HG03097 (cell line): Measurements from ENCODE around the gene ASB13.

Experiments
- ATAC-seq: cut with Tn5 transposase; IDR thresholded peaks from one replicate; pipeline ENCODE4 v1.9.1; 2021; ENCODE audit not compliant: unreplicated experiment, low FRiP score

Gene ASB13

DNA sequence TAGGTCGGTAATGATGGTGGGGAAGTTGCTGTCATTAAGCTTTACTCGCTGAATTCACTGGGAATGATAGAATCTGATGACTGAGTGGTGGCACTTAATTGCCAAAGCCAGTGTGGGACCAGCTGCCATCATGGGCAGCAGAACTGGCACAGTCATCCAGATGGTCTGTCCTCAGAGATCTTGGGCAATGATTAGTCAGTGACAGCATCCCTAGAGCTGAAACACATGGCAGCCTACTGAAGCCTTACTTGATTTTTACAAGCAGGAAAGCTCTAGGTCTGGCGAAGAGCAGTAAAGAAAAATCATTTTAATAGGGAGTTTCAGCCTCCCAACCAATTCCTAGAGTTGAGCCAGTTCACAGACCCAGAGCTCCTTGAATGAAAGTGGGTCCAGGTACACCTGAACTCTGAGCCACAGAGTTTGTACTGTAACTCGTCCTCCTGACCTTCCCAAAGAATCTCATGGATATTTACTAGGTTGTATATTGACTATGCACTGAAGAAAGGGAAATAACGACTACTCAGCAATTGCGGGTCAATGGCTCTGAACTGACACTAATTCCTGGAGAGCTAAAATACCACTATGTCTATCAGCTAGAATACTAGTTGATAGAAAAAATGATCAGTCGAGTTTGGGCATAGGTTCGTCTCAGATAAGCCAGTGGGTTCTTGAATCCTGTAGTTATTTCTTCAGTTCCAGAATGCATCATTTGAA is 4.4 kb upstream of the ASB13 start:
- ATAC-seq = no peak

DNA sequence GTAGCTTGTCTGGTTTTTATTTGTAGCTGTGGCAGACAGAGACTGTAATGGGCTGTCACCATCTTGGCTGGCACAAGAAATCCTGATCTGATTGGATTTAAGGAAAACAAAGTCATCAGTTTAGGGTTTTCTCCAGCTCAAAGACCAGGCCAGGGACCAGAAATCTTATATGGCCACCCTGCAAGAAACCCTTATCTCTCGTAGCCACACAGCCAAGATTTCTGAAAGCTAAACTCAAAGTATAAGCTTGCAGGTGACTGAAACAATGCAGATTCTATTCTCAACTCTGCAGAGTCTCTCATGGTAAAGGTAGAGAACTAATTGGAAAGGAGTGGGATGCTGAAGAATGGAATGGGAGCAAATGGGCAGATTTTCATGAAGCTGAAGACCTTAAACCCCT is 3.2 kb upstream of the ASB13 start:
- ATAC-seq = no peak

DNA sequence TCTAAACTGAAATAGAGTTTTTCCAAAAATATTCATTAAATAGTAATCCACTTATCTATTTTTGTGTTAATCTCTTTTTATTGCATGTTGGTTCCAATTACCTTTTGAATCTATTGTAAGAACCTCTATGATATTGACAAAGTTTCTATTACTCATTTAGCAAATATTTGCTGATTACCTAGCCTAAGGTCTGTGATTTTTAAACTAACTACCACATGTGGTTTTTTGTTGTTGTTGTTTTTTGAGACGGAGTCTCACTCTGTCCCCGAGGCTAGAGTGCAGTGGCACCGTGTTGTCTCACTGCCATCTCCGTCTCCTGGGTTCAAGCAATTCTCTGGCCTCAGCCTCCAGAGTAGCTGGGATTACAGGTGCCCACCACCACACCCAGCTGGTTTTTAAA is 2.0 kb upstream of the ASB13 start:
- no peak for ATAC-seq

DNA sequence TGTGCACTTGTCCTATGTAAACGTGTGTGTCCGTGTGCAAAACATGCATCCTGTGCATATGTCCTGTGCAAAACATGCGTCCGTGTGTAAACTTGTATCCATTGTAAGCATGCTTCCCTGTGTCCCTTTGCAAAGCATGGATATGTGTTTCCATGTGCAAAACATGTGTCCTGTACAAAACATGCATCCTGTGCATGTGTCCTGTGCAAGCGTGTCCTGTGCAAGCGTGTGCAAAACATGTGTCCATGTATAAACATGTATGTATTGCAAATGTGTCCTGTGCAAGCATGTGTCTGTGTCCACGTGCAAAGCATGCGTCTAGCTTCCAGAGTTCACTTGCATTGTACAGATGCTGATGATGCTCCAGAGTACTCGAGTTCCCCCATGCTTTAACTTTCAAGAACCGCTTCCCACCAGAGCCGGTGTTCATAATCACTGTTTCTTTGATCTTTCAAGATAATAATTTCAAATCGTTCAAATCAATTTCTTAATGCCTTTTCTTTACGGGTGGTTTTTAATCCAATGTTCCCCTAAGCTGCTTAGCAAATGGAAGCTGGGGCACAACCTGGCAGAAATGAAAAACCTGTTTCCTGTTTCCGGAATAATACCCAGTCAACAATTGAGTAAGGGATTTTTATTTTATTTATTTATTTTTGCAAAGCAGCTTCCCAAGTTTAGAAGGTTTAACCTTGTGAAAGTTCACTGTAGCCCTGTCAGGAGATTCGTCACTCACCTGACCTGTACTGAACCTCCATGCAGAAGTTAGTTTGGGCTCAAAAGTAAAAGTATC is 641 bp upstream of the ASB13 start:
- ATAC-seq = no peak

DNA sequence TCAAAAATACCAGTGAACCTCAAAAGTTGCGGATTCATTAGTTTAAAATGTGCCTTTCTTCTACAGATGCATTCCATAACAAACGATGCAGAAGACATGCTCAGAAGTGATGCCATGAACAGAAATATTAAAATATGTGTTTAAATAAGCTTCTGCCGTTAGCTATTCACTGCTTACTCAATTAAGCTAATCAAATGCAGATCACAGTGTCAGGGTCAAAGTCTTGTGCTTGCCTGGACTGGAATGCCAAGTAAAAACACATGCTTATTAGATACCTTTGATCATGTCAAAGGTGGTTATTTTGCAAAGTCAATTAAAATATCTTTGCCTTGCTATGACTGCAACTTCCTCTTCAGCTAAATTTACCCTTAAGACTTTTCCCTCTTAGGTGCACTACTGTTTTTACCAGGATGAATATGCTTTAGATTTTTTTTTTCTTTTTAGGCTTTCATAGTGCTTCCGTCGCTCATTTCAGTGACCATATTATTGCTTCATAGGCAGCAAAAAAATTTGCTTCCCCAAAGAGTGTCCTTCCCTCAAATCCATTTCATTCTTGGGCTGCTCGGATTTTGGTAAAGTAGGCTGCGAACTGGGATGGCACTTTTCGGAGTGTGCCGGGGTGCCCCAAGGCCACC is 905 bp downstream of the ASB13 start:
- no peak for ATAC-seq

DNA sequence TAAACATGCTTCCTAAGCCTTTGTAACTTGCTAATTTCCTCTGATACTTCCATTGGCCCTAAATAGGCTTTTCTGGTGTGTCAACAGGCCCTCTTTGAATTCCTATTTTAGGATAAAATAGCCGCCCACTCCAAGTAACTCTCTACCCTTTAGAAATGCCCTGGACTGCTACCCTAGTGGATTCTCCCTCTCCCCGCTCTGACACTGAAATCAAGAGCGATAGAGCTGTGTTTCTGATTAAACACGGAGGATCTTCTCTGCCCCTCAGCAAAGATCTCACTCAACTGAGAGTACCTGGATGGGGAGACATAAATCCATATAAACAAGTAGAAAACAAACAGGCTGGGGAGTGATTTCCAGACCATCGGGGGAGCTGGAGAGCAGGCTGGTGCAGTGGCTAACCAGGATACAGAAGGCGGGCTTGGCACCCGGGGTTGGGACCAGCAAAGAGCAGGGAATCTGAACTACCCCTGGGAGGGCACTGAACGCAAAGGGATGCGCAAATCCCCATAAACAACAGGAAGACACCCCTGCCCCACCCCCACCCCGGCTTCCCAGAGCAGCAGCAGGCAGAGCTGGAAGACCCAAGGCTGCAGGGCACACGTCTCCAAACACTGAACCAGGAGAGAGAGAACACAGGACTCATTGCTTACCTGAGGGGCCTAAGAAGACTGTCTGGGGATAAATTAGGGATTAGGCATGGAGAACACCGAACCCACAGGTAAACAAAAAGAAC is 2.5 kb downstream of the ASB13 start:
- ATAC-seq = no peak

DNA sequence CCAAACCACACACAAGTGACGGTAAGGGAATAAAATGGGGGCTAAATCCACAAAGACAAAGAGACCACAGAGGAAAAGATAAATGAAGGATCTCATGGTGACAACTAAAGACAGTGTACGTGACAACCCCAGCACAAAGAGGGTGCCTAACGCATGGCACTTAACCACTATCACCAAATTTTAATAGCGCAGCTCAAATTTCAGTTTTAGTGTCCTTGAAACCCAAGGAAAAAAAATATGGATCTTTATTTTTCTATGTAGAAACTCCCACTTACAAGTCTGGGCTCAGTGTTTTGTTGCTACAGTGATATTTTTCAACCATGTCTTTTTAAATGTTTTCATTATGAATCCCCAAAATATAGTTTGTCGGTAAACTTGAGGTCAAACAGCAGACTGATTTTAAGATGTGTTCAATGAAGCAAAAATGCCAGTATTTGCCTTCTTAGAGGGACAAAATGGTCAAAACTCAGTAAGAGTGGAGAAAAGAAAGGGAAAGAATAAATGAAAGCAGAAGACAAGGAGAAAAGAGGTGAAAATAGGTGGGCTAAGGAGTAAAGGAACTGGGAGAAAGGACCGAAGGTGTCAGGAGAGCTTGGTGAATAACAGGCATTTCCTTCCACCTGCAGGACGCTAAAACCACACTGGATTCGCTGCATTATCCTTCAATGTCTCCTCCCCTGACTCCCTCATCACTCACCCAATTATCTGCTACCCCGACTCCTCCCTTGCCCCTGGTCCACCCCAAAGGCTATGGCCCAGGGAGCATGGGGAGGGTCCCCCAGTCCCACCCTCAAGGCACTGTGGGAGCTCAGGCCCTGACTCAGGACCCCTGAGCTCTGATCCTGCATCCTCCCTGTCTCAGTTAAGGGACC is 3.5 kb downstream of the ASB13 start:
- no peak for ATAC-seq

DNA sequence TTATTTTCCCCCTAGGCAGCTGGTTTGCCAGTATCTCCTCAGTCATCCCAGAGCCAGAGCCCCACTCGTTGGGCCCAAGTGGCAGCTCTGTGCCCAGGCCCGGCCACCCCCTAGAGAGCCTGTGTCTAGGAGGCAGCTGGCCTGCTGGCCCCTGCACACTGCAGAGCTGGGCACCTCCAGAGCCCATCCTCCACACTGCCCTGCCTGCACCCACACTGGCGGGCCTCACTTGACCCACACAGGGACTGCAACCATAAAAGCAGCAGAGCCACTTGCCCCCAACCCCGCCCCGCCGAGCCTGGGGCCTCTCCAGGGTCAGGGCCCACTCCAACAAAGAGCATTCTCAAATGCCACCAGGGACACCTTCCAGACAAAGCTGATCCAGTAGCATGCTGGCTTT is 5.4 kb downstream of the ASB13 start:
- no peak for ATAC-seq

DNA sequence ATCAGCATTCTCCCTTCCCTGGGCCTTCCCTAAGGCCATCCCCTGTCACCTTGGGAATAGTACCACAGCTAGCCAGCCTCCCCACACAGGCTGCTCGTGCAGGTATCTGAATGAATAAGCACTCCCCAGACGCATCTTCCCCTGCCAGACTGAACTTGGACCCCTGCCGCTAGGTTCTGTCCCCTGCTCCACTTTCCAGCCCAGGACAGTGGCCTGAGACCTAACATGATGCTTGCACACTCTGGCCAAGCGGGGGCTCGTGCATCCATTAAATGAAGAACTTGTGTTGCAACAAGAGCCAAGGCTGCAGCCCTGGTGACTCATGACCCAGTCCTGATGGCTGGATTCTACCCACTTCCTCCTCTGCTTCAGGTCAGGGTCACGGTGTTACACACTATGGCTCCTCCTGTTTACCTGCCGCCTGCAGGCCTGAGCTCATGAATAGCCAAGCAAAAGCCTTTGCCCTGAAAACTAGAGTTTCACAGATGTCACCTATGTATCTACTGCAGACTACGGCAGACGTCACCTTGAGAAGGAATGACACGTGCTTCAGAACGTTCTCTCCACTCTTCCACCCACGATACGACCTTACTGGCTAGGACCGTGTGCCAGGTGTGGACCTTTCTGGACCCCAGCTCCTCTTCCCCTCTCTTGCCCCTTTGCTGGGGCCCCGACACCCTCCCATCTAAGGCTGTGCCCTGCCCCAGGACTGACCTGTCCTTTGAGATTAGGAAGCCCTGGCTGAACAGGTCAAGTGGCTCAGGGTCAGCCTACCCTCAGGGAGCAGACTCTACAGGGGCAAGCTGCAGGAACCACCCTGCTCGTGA is 6.5 kb downstream of the ASB13 start:
- no peak for ATAC-seq

DNA sequence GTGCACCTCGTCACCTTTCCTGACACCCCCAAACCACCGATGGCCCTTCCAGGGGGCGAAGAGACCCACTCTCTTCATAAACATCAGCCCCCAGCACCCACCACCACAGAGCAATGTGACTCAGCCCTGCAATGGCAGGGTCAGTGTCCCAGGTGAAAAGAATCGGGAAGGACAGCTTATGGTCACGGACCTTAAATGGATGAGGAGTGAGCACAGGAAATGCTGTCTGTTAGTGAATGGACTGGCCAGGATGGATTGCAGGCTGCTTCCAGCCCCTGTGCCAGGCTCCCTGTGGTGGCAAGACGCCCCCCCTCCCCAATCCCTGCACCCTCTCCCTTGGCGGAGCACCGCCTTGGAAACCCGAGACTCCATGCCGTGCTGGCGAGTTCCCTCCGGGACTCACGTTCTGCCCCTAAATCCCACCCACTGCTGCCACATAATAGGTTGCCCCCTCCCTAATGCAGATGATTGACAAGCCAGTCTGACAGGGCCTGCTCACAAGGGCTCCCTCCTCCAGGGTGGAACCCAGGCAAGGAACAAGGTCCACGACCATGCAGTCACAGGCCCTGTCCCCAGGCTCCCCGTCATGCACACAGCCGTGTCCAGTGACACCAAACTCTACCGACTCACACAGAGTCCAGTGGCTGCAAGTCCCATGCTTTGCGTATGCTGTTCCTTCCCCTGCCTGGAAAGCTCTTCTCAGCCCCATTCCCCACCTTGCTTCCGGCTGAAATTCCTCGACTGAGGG is 7.3 kb downstream of the ASB13 start:
- ATAC-seq = no peak

DNA sequence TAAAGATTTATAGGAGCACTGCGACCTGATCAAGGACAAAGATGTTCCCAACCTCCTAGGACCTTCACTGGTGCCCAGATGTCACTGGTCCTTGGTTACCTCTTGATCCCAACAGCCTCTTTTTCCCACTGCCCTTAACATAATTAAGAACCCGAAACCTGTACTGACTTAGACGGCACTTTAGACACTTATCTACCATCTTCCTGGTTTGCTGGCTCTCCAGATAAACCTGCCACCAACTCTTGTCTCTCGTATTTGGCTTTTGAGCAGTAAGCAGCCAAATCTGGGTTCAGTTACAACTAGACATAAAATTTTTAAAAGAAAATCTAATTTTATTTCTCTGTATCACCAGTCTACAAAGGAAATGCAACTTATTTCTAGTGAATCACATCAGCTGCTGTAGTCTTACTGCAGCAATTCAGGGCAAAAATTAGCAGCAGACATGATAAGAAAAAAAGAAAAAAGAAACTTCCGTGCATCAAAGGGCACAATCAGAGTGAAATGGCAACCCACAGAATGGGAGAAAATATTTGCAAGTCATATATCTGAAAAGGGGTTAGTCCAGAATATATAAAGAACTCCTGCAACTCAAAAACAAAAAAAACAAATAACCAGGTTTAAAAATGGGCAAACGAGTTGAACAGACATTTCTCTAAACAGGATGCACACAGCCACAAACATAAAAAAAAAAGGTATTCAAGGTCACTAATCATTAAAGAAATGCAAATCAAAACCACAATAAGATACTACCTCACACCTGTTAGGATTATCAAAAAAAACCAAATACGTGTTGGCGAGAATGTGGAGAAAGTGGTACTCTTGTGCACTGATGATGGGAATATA is 9.4 kb downstream of the ASB13 start:
- no peak for ATAC-seq

DNA sequence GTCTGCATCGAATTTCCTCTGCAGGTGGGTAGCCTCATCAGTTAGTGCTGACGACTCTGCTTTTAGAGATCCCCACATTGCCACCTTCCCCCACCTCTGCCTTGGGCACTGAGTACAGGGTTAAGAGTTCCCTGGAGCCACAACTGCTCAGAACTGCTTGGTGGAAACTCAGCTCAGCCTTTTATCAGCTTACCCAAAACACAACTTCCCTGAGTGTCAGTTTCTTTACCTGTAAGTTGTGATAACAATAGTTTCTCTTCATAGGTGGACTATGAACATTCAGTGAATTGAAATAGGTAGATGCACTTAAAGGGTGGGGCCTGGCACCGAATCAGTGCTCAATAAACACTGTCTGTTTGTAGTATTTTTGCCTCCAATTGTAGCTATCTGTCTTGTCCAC is 11.3 kb downstream of the ASB13 start:
- ATAC-seq = no peak

DNA sequence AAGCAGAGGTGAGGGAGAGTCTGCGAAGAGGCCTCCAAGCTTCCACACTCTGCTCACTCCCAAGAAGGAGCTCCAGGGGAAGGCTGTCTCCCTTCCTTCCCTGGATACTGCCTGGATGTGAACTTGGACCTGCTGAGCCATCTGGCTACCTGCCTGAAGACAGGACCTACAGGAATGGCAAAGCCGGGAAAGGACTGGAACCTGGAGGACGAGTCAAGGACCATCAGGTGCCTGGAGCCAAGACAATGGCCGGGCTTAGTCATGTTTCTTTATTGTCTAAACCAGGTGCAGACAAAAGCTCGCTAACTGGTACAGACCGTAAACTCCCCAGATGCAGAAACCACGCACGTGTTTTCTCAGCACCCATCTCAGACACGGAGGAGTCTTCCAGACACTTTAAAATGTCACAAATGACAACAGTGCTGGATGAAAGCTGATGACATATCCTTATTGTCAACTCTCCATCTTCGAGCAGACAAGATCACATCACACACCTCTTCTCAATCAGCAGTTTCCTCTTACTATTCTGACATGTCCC is 12.1 kb downstream of the ASB13 start:
- ATAC-seq = no peak

DNA sequence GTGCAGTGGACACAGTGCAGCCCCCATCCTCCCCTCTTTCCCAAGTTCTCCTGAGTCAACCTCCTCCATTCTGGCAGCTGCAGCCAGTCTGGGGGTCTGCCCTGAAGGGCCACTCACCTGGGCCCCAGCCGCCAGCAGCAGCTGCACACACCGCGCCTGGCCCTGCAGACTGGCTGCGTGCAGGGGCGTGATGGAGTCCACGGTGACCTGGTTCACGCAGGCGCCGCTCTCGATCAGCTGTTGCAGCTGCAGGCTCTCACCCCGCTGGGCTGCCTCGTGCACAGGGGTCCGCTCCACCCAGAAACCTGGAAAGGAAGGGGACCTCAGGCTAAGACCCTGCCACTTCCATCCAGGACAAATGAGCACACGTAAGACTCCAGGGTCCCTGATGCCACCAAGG is 13.6 kb downstream of the ASB13 start:
- ATAC-seq = no peak

DNA sequence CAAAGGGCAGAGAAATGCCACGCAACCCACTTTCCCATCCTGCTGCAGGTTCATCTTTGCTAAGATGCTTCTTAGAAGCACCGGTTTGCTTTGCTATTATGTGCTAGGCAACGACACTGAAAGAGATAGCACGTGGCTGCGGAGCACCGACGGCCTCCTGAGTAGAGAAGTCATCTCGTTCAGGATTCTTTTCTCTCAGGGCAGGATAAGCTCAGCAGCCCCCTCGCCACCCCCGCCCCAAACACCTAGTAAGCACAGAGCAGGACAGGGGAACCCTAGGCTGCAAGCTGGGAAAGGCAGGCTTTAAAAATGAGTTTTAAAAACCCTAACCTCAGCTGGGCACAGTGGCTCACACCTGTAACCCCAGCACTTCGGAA is 15.0 kb downstream of the ASB13 start:
- no peak for ATAC-seq

DNA sequence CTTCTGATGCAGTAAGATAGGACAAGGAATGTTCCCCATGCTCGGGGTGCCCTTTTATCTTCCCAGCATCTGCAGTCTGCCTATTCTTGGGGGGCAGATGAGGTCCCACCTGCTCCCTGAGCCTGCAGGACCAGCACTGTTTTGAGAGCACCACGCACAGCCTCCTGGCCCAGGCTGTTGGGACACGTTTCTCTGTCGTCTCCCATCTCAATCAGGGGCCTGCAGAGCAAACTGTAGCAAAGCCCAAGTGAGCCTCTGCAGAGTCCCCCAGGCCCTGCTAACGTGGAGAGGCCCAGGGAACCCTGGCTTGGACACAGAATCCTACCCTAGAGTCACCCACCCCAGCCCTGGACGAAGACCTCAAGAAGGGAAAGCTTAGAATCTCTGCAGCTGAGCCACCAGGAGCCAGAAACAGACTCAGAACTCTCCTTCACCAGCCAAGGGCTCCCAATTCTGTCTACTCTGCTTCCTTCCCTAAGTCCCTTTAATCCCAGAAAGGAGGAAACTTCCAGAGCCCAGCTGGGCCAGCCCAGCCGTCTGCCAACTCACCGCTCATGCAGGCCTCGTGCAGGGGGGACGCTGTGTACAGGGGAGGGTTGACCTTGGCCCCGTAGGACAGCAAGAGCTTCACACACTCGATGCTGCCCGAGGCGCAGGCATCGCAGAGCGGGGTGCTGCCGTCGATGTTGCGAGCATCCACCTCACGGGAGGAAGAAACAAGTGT is 15.6 kb downstream of the ASB13 start:
- no peak for ATAC-seq

DNA sequence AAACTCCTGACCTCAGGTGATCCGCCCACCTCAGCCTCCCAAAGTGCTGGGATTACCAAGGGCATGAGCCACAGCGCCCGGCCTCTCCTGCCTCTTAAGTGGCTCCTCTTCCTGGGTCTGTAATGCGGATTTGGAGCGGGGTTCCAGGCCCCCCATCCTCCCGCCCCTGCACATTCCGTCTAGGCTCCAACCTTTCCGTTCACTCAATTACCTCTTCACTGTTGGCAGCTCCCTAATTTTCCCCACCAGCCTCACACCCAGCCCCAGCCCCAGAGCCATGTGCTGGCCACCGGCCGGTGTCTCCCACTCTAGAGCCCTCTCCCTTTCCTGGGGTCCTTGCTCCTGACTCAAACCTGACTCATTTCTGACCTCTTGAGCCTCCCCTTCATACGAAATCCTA is 16.6 kb downstream of the ASB13 start:
- ATAC-seq = no peak
